Fibroblast of lung (primary cell): ENCODE results near the gene APPBP2.

Experiments
- CTCF ChIP-seq, 2 donors: IDR thresholded peaks in 1 of 2; conservative IDR thresholded peaks in 1 of 2; 1 replicate in 1 of 2; 2 replicates in 1 of 2; pipeline ENCODE4 v1.5.1; 2011 to 2012; ENCODE audit warnings: low read length in 2 of 2, control low read depth in 1 of 2, inconsistent platforms in 1 of 2, low read depth in 1 of 2, mild to moderate bottlenecking in 1 of 2
- EZH2 ChIP-seq: IDR thresholded peaks from 2 replicates; pipeline ENCODE4 v1.5.1; 2012; ENCODE audit warnings: low read length, control low read depth, mild to moderate bottlenecking; ENCODE audit errors: missing control alignments

- TF ChIP-seq EZH2 (no peak), CTCF (conservative IDR thresholded peaks at IDR 0.05 in 1 of 2, IDR thresholded peaks at IDR 0.05 in 1 of 2; ENCODE audit: low read depth in 1 of 2, low read length in 2 of 2) (no peak)
Observed at GRCh38 chr17:60403523-60403810, 122.6 kb downstream of the APPBP2 start.
